Panc1 (cell line): ENCODE measurements around the gene PLCH1. TPM values are rescaled to one million over a fixed set of nuclear protein-coding genes. Genes with fewer than 3 reads are reported as not detected.
"Not testable (repeated sequence)": the region's sequence is repeated elsewhere in the genome, so short reads cannot be mapped to it uniquely, and the experiment has no call there.

Experiments used
- ATAC-seq: fragments of 200-7000 bp; cut with Tn5 transposase; 2 replicates; pipeline ENCODE4 v1.9.1; 2020; ENCODE audit warnings: mild to moderate bottlenecking, moderate library complexity
- BruUV-seq: library from RNA; stranded (reverse); fragments of 400-500 nt; replicated peaks from 2 replicates; lab custom pipeline; 2021; lab: Mats Ljungman, UMichigan
- CTCF ChIA-PET: fragments of 300-600 bp; sonication (Branson Sonifier 250); formaldehyde crosslinking; loops from one replicate; lab custom pipeline; 2022; ENCODE audit warnings: antibody characterized with exemption; lab: Charles Lee
- POLR2A ChIA-PET: fragments of 300-600 bp; sonication (Branson Sonifier 250); formaldehyde crosslinking; loops from one replicate; lab custom pipeline; 2022; ENCODE audit warnings: antibody characterized with exemption; lab: Charles Lee
- DNase-seq: peaks from one replicate; pipeline ENCODE4 v3.0.0-alpha.2; 2010; ENCODE audit warnings: low read depth, low spot score
- H3K27ac ChIP-seq: 2 replicates; pipeline ENCODE4 v1.5.1; 2011; ENCODE audit warnings: mild to moderate bottlenecking, low read length, inconsistent platforms
- H3K27me3 ChIP-seq: fragments of 200-500 bp; sonication (Bioruptor generic); 2 replicates; pipeline ENCODE4 v1.6.0; 2014; ENCODE audit warnings: low read length, inconsistent platforms; ENCODE audit not compliant: control insufficient read depth, insufficient read depth
- H3K36me3 ChIP-seq: fragments of 200-500 bp; sonication (Bioruptor generic); 2 replicates; pipeline ENCODE4 v1.5.1; 2014; ENCODE audit warnings: inconsistent platforms, mild to moderate bottlenecking, low read length, moderate library complexity; ENCODE audit not compliant: control insufficient read depth, insufficient read depth
- H3K4me1 ChIP-seq: 2 replicates; pipeline ENCODE4 v1.5.1; 2011; ENCODE audit warnings: inconsistent platforms, mild to moderate bottlenecking, low read length, moderate library complexity; ENCODE audit not compliant: control insufficient read depth, insufficient read depth
- H3K4me3 ChIP-seq, 2 experiments: 2 replicates each; pipeline ENCODE4 v1.5.1; 2011 to 2012; ENCODE audit warnings: low read depth in 2 of 2, low read length in 2 of 2, mild to moderate bottlenecking in 2 of 2, inconsistent platforms in 1 of 2, moderate library complexity in 1 of 2
- H3K9me3 ChIP-seq: fragments of 200-500 bp; sonication (Bioruptor generic); 2 replicates; pipeline ENCODE4 v1.5.1; 2014; ENCODE audit warnings: low read depth, mild to moderate bottlenecking, inconsistent platforms, low read length, moderate library complexity; ENCODE audit not compliant: control insufficient read depth, insufficient read depth
- POLR2AphosphoS5 ChIP-seq: IDR thresholded peaks from 2 replicates; pipeline ENCODE4 v1.6.1; 2012; ENCODE audit warnings: mild to moderate bottlenecking, low read depth, low read length, moderate library complexity
- SIN3A ChIP-seq: IDR thresholded peaks from 2 replicates; pipeline ENCODE4 v1.6.1; 2012; ENCODE audit warnings: low read depth, mild to moderate bottlenecking, low read length, moderate library complexity, borderline replicate concordance; ENCODE audit not compliant: insufficient read depth
- TCF7L2 ChIP-seq: IDR thresholded peaks from 2 replicates; pipeline ENCODE4 v1.6.1; 2011; ENCODE audit warnings: mild to moderate bottlenecking, low read depth, low read length, inconsistent platforms
- in situ Hi-C: cut with HindIII; loops from 2 replicates; pipeline ENCODE4 v1.10.0; 2016; ENCODE audit warnings: low sequenced_read_pairs, low pct_unique_long_range_greater_than_20kb
- intact Hi-C: fragments of 100-400 bp; cut with micrococcal nuclease; formaldehyde crosslinking; loops from one replicate; pipeline ENCODE4 v1.10.0; 2022; ENCODE audit not compliant: unreplicated experiment
- total RNA-seq: library from RNA; stranded (reverse); gene quantifications from one replicate; pipeline ENCODE4 v1.2.1, GENCODE V29; 2021; ENCODE audit not compliant: unreplicated experiment
- TF ChIP-seq, protein P1 (sequence below), 2 experiments: IDR thresholded peaks; 2 replicates each; pipeline ENCODE4 v1.6.1; 2011 to 2012; ENCODE audit warnings: low read depth in 2 of 2, control low read depth in 1 of 2, low read length in 1 of 2, mild to moderate bottlenecking in 1 of 2, moderate library complexity in 1 of 2; ENCODE audit not compliant: insufficient read depth in 1 of 2
- TF ChIP-seq, protein P2 (sequence below): fragments of 450-650 bp; IDR thresholded peaks from 2 replicates; pipeline ENCODE4 v1.5.1; 2017; ENCODE audit warnings: mild to moderate bottlenecking

Gene PLCH1
- total RNA-seq, 1 experiment from 2014 or later: 0.03 TPM

- intact Hi-C loops (no loop called here), in situ Hi-C loops (no loop called here)
- H3K4me3 ChIP-seq: no peak overlapping the region
- DNase-seq: no peak
- no peaks in the 10 kb centered on the region for H3K27me3 ChIP-seq
- no peaks in the 10 kb centered on the region for H3K9me3 ChIP-seq
- ATAC-seq: no peak
- H3K36me3 ChIP-seq: no peaks in the 10 kb centered on the region
- POLR2A ChIA-PET: no interaction called here
- no peaks in the 10 kb centered on the region for H3K4me1 ChIP-seq
- TF ChIP-seq SIN3A (no peak), POLR2AphosphoS5 (no peak), TCF7L2 (no peak)
- TF ChIP-seq, protein P1, sequence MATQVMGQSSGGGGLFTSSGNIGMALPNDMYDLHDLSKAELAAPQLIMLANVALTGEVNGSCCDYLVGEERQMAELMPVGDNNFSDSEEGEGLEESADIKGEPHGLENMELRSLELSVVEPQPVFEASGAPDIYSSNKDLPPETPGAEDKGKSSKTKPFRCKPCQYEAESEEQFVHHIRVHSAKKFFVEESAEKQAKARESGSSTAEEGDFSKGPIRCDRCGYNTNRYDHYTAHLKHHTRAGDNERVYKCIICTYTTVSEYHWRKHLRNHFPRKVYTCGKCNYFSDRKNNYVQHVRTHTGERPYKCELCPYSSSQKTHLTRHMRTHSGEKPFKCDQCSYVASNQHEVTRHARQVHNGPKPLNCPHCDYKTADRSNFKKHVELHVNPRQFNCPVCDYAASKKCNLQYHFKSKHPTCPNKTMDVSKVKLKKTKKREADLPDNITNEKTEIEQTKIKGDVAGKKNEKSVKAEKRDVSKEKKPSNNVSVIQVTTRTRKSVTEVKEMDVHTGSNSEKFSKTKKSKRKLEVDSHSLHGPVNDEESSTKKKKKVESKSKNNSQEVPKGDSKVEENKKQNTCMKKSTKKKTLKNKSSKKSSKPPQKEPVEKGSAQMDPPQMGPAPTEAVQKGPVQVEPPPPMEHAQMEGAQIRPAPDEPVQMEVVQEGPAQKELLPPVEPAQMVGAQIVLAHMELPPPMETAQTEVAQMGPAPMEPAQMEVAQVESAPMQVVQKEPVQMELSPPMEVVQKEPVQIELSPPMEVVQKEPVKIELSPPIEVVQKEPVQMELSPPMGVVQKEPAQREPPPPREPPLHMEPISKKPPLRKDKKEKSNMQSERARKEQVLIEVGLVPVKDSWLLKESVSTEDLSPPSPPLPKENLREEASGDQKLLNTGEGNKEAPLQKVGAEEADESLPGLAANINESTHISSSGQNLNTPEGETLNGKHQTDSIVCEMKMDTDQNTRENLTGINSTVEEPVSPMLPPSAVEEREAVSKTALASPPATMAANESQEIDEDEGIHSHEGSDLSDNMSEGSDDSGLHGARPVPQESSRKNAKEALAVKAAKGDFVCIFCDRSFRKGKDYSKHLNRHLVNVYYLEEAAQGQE (IDR thresholded peaks at IDR 0.05; ENCODE audit: insufficient read depth in 1 of 2, low read depth in 2 of 2, low read length in 1 of 2): no peak
- TF ChIP-seq, protein P2, sequence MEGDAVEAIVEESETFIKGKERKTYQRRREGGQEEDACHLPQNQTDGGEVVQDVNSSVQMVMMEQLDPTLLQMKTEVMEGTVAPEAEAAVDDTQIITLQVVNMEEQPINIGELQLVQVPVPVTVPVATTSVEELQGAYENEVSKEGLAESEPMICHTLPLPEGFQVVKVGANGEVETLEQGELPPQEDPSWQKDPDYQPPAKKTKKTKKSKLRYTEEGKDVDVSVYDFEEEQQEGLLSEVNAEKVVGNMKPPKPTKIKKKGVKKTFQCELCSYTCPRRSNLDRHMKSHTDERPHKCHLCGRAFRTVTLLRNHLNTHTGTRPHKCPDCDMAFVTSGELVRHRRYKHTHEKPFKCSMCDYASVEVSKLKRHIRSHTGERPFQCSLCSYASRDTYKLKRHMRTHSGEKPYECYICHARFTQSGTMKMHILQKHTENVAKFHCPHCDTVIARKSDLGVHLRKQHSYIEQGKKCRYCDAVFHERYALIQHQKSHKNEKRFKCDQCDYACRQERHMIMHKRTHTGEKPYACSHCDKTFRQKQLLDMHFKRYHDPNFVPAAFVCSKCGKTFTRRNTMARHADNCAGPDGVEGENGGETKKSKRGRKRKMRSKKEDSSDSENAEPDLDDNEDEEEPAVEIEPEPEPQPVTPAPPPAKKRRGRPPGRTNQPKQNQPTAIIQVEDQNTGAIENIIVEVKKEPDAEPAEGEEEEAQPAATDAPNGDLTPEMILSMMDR: no peak
- BruUV-seq: no TSS peak
- H3K27ac ChIP-seq: no peak overlapping the region
- CTCF ChIA-PET: no interaction called here
Observed at GRCh38 chr3:155640098-155640497, 104.8 kb downstream of the PLCH1 start.

- no peak overlapping the region for H3K27ac ChIP-seq
- BruUV-seq: no TSS peak
- H3K36me3 ChIP-seq: no peaks in the 10 kb centered on the region
- H3K9me3 ChIP-seq: no peaks in the 10 kb centered on the region
- ChIA-PET CTCF (no interaction called here), POLR2A (no interaction called here)
- intact Hi-C loops: no loop called here
- no peaks in the 10 kb centered on the region for H3K27me3 ChIP-seq
- ATAC-seq: no peak
- H3K4me1 ChIP-seq: no peaks in the 10 kb centered on the region
- TF ChIP-seq, protein P1 (IDR thresholded peaks at IDR 0.05; ENCODE audit: insufficient read depth in 1 of 2, low read depth in 2 of 2, low read length in 1 of 2): no peak
- TF ChIP-seq SIN3A (no peak), POLR2AphosphoS5 (no peak), TCF7L2 (no peak)
- H3K4me3 ChIP-seq: no peak overlapping the region
- in situ Hi-C loops: no loop called here
- DNase-seq: no peak
Observed at GRCh38 chr3:155639462-155640055, 105.3 kb downstream of the PLCH1 start.

- H3K9me3 ChIP-seq, intact Hi-C loops, DNase-seq, H3K4me3 ChIP-seq, ATAC-seq, BruUV-seq, CTCF ChIA-PET, in situ Hi-C loops, H3K4me1 ChIP-seq, H3K27ac ChIP-seq, H3K27me3 ChIP-seq, H3K36me3 ChIP-seq: not testable (repeated sequence)
- POLR2A ChIA-PET: interaction anchor here (0.6 kb wide), 1 partner anchor 85 kb away, joined by 3 read pairs; no protein-coding TSS in a partner anchor
Observed at GRCh38 chr3:155638461-155638860, 106.4 kb downstream of the PLCH1 start.
